Mesendoderm (in vitro differentiated cells): Measurements from ENCODE around the gene MYO16.

ENCODE experiments used
- DNase-seq: peaks from one replicate; pipeline ENCODE4 v3.0.0; 2013
- H2AK5ac ChIP-seq: 2 replicates; pipeline ENCODE4 v1.6.1; 2013; ENCODE audit warnings: low read length, inconsistent platforms
- H2BK120ac ChIP-seq: 2 replicates; pipeline ENCODE4 v1.6.1; 2013; ENCODE audit warnings: low read depth, mild to moderate bottlenecking, low read length, moderate library complexity, mixed read lengths
- H2BK15ac ChIP-seq: replicated peaks from 2 replicates; pipeline ENCODE4 v1.6.1; 2013; ENCODE audit warnings: low read depth, mild to moderate bottlenecking, moderate library complexity
- H2BK5ac ChIP-seq: 2 replicates; pipeline ENCODE4 v1.6.1; 2013; ENCODE audit warnings: low read length, inconsistent platforms
- H3K18ac ChIP-seq: 2 replicates; pipeline ENCODE4 v1.6.1; 2013; ENCODE audit warnings: mild to moderate bottlenecking, low read length, mixed read lengths
- H3K23ac ChIP-seq: one replicate; pipeline ENCODE4 v1.6.1; 2013; ENCODE audit warnings: low read length
- H3K27ac ChIP-seq: 2 replicates; pipeline ENCODE4 v1.5.1; 2013; ENCODE audit warnings: low read depth, mild to moderate bottlenecking, inconsistent platforms, low read length, moderate library complexity
- H3K27me3 ChIP-seq: 2 replicates; pipeline ENCODE4 v1.6.1; 2013; ENCODE audit warnings: low read length, control low read depth, mild to moderate bottlenecking, inconsistent platforms; ENCODE audit not compliant: insufficient read depth, poor library complexity
- H3K36me3 ChIP-seq: 2 replicates; pipeline ENCODE4 v1.6.1; 2013; ENCODE audit warnings: low read length, inconsistent platforms; ENCODE audit not compliant: control insufficient read depth, insufficient read depth
- H3K4ac ChIP-seq: one replicate; pipeline ENCODE4 v1.6.1; 2013; ENCODE audit warnings: low read depth, mild to moderate bottlenecking, low read length, moderate library complexity
- H3K4me1 ChIP-seq: 2 replicates; pipeline ENCODE4 v1.6.1; 2013; ENCODE audit warnings: low read depth, low read length, inconsistent platforms; ENCODE audit not compliant: control insufficient read depth
- H3K4me2 ChIP-seq: 2 replicates; pipeline ENCODE4 v1.6.1; 2013; ENCODE audit warnings: low read length
- H3K4me3 ChIP-seq: 2 replicates; pipeline ENCODE4 v1.5.1; 2013; ENCODE audit warnings: mild to moderate bottlenecking, low read length
- H3K56ac ChIP-seq: one replicate; pipeline ENCODE4 v1.6.1; 2013; ENCODE audit warnings: low read length
- H3K79me1 ChIP-seq: 2 replicates; pipeline ENCODE4 v1.6.1; 2013; ENCODE audit warnings: low read length, inconsistent platforms
- H3K79me2 ChIP-seq: 2 replicates; pipeline ENCODE4 v1.6.1; 2013; ENCODE audit warnings: mild to moderate bottlenecking, low read length; ENCODE audit not compliant: control insufficient read depth, insufficient read depth
- H3K9ac ChIP-seq: 2 replicates; pipeline ENCODE4 v1.6.1; 2013; ENCODE audit warnings: low read length, inconsistent platforms
- H4K5ac ChIP-seq: one replicate; pipeline ENCODE4 v1.6.1; 2013; ENCODE audit warnings: low read length
- H4K8ac ChIP-seq: one replicate; pipeline ENCODE4 v1.6.1; 2013; ENCODE audit warnings: low read depth, mild to moderate bottlenecking, control low read depth, low read length, moderate library complexity
- WGBS: extraction: QIAGEN DNeasy Blood & Tissue Kit; methylation state at CpG from one replicate; pipeline ENCODE4 v1.1.7; 2013; ENCODE audit warnings: low lambda C conversion rate, missing lambda C conversion rate; ENCODE audit not compliant: insufficient coverage; ENCODE audit errors: extremely low coverage; 5-methylcytosine and 5-hydroxymethylcytosine counted together

Gene MYO16

GRCh38 chr13:108955741-108956140 is 326.3 kb downstream of the MYO16 start:
- Histone ChIP-seq H3K56ac (no peak overlapping the region), H3K27me3 (no peaks in the 10 kb centered on the region), H3K18ac (no peak overlapping the region), H3K27ac (no peak overlapping the region), H3K79me2 (no peaks in the 10 kb centered on the region), H3K4ac (no peak overlapping the region), H4K8ac (no peak overlapping the region), H3K36me3 (no peaks in the 10 kb centered on the region), H3K9ac (no peak overlapping the region), H3K23ac (no peak overlapping the region), H2AK5ac (no peak overlapping the region), H2BK120ac (no peak overlapping the region), H3K4me2 (no peak overlapping the region), H3K4me1 (no peaks in the 10 kb centered on the region), H3K79me1 (no peaks in the 10 kb centered on the region), H2BK5ac (no peak overlapping the region), H4K5ac (no peak overlapping the region), H3K4me3 (no peak overlapping the region), H2BK15ac (no peak overlapping the region)
- no peak for DNase-seq
- WGBS, result no CpG with 5 or more reads among the region's 5 CpGs

- DNase-seq, result peak; percentile 60
These were observed 328.1 kb downstream of the MYO16 start for GRCh38 chr13:108957369-108958012.

GRCh38 chr13:108958013-108958376 is 328.6 kb downstream of the MYO16 start:
- no peak for DNase-seq
- Histone ChIP-seq H3K4ac (no peak overlapping the region), H3K23ac (no peak overlapping the region), H3K9ac (no peak overlapping the region), H3K79me1 (no peaks in the 10 kb centered on the region), H2BK120ac (no peak overlapping the region), H3K36me3 (no peaks in the 10 kb centered on the region), H3K4me2 (no peak overlapping the region), H3K18ac (no peak overlapping the region), H3K4me1 (no peaks in the 10 kb centered on the region), H3K4me3 (no peak overlapping the region), H2BK15ac (no peak overlapping the region), H3K27ac (no peak overlapping the region), H2AK5ac (no peak overlapping the region), H3K79me2 (no peaks in the 10 kb centered on the region), H2BK5ac (no peak overlapping the region), H4K5ac (no peak overlapping the region), H3K56ac (no peak overlapping the region), H3K27me3 (no peaks in the 10 kb centered on the region), H4K8ac (no peak overlapping the region)

More at GRCh38 chr13:108957369-108958012, 328.1 kb downstream of the MYO16 start:
- Histone ChIP-seq H3K36me3 (no peaks in the 10 kb centered on the region), H3K23ac (no peak overlapping the region), H3K79me1 (no peaks in the 10 kb centered on the region), H3K4me1 (no peaks in the 10 kb centered on the region), H3K4me3 (no peak overlapping the region), H2AK5ac (no peak overlapping the region), H3K18ac (no peak overlapping the region), H3K9ac (no peak overlapping the region), H3K56ac (no peak overlapping the region), H3K4me2 (no peak overlapping the region), H2BK5ac (no peak overlapping the region), H2BK15ac (no peak overlapping the region), H2BK120ac (no peak overlapping the region), H4K5ac (no peak overlapping the region), H3K27me3 (no peaks in the 10 kb centered on the region), H3K27ac (no peak overlapping the region), H4K8ac (no peak overlapping the region), H3K4ac (no peak overlapping the region), H3K79me2 (no peaks in the 10 kb centered on the region)
- no CpG with 5 or more reads among the region's 11 CpGs for WGBS

DNA sequence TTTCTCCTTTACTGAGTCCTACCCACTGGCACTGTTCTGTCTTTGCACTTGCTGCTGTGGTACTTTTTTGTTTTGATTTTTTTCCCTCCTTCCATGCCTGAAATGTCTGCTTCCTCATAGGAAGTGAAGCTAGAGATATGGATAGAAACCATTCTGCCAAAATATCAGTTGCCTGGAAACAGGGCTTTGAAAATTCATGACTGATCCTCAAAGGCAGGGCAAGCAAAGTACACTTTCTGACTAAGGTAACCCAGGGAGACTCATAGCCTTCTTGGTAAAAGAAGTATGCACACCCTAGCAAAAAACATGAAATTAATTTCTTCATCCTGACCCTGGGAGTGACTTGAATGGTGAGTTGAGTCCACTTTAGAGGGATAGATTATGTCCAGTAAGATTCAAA is 329.8 kb downstream of the MYO16 start:
- Histone ChIP-seq H3K9ac (no peak overlapping the region), H3K27ac (no peak overlapping the region), H3K4me3 (no peak overlapping the region), H3K4me1 (no peaks in the 10 kb centered on the region), H2AK5ac (no peak overlapping the region), H3K23ac (no peak overlapping the region), H3K4ac (no peak overlapping the region), H2BK120ac (no peak overlapping the region), H3K79me2 (no peaks in the 10 kb centered on the region), H2BK5ac (no peak overlapping the region), H2BK15ac (no peak overlapping the region), H3K4me2 (no peak overlapping the region), H3K18ac (no peak overlapping the region), H3K56ac (no peak overlapping the region), H3K27me3 (no peaks in the 10 kb centered on the region), H4K5ac (no peak overlapping the region), H3K36me3 (no peaks in the 10 kb centered on the region), H4K8ac (no peak overlapping the region), H3K79me1 (no peaks in the 10 kb centered on the region)
- no peak for DNase-seq

DNA sequence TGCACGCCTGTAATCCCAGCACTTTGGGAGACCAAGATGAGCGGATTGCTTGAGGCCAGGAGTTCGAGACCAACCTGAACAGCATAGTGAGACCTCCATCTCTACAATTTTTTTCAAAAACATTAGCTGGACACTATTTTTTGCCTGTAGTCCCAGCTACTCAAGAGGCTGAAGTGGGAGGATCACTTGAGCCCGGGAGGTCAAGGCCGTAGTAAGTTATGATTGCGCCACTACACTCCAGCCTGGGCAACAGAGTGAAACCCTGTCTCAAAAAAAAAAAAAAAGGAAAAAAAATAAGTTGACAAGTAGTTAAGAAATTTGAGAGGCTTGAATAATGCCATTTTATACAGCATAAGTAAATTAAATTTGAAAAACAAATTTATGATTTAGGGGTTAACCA is 330.6 kb downstream of the MYO16 start:
- Histone ChIP-seq H3K27me3 (no peaks in the 10 kb centered on the region), H2BK5ac (no peak overlapping the region), H2AK5ac (no peak overlapping the region), H3K27ac (no peak overlapping the region), H3K79me2 (no peaks in the 10 kb centered on the region), H3K4me2 (no peak overlapping the region), H3K56ac (no peak overlapping the region), H3K79me1 (no peaks in the 10 kb centered on the region), H3K4me3 (no peak overlapping the region), H3K23ac (no peak overlapping the region), H3K4me1 (no peaks in the 10 kb centered on the region), H2BK15ac (no peak overlapping the region), H3K18ac (no peak overlapping the region), H2BK120ac (no peak overlapping the region), H3K4ac (no peak overlapping the region), H3K9ac (no peak overlapping the region), H4K5ac (no peak overlapping the region), H3K36me3 (no peaks in the 10 kb centered on the region), H4K8ac (no peak overlapping the region)
- no peak for DNase-seq
- no CpG with 5 or more reads among the region's 6 CpGs for WGBS

DNA sequence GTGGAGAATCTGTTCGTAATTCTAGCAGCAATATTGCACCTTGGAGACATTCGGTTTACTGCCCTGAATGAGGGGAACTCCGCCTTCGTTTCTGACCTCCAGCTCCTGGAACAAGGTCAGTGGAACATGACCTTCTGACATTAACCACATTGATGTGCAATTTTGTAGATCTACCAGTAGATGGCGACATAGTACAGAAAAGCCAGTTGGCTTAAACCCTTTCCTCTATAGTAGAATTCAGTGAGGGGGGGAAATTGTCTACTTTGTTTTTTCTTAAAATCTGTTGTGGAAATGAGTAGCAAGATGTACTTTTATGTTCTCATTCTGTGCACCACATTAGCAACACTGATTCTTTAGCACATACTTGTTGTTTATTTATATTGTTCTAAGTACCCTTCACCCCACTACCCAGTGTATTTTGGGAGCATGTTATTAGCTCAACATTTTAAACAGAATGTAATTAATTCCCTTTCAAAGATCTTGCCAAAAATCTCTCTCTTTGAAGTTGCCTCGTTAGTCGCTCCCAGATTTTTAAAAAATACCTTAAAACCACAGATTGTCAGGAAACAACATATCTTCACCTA is 332.2 kb downstream of the MYO16 start:
- Histone ChIP-seq H3K4me2 (no peak overlapping the region), H2BK15ac (no peak overlapping the region), H3K4ac (no peak overlapping the region), H3K4me1 (no peaks in the 10 kb centered on the region), H3K79me1 (no peaks in the 10 kb centered on the region), H4K8ac (no peak overlapping the region), H2BK120ac (no peak overlapping the region), H3K56ac (no peak overlapping the region), H3K36me3 (no peaks in the 10 kb centered on the region), H3K27me3 (no peaks in the 10 kb centered on the region), H3K9ac (no peak overlapping the region), H4K5ac (no peak overlapping the region), H2BK5ac (no peak overlapping the region), H2AK5ac (no peak overlapping the region), H3K18ac (no peak overlapping the region), H3K27ac (no peak overlapping the region), H3K23ac (no peak overlapping the region), H3K4me3 (no peak overlapping the region), H3K79me2 (no peaks in the 10 kb centered on the region)
- DNase-seq, result peak; percentile 69
- no CpG with 5 or more reads among the region's 7 CpGs for WGBS
